ENCODE measurements around the gene CEACAM3.

- TF ChIP-seq CTCF (conservative IDR thresholded peaks at IDR 0.05; ENCODE audit: low read length): no peak
- TF ChIP-seq EZH2phosphoT487 (IDR thresholded peaks at IDR 0.05; ENCODE audit: borderline replicate concordance): no peak
Measured at GRCh38 chr19:41811036-41811435, 14.6 kb downstream of the CEACAM3 start.
